HEK293 (cell line): ENCODE results near the gene SLC38A8.
A peak's percentile ranks its signal among the peaks of the same experiment; 100 is the strongest.

Source experiments
- CTCF ChIA-PET: fragments of 350-600 bp; formaldehyde crosslinking; extraction: SDS; loops from one replicate; lab custom pipeline; 2021; ENCODE audit warnings: antibody characterized with exemption; lab: Yijun Ruan, JAX
- POLR2A ChIA-PET: fragments of 300-600 bp; formaldehyde crosslinking; extraction: SDS; loops from one replicate; lab custom pipeline; 2020; ENCODE audit warnings: antibody characterized with exemption, inconsistent platforms; lab: Yijun Ruan, JAX
- H3K27ac ChIP-seq: fragments of 200-500 bp; sonication (Bioruptor generic); 2 replicates; pipeline ENCODE4 v1.5.1; 2014; ENCODE audit warnings: low read depth, low read length, control low read depth, inconsistent platforms; ENCODE audit errors: extremely low read depth
- H3K36me3 ChIP-seq, 2 experiments: fragments of 200-500 bp in 1 of 2; sonication (Bioruptor generic) in 1 of 2; 1 replicate in 1 of 2; 2 replicates in 1 of 2; pipeline ENCODE4 v1.5.1; 2014 to 2017; ENCODE audit warnings: inconsistent platforms in 2 of 2, low read length in 2 of 2; ENCODE audit not compliant: control insufficient read depth in 2 of 2, insufficient read depth in 1 of 2
- H3K4me1 ChIP-seq: fragments of 200-500 bp; sonication (Bioruptor generic); 2 replicates; pipeline ENCODE4 v1.5.1; 2014; ENCODE audit warnings: mild to moderate bottlenecking, low read length, inconsistent platforms; ENCODE audit not compliant: control insufficient read depth, insufficient read depth
- H3K4me3 ChIP-seq: 2 replicates; pipeline ENCODE4 v1.5.1; 2011; ENCODE audit warnings: low read depth, mild to moderate bottlenecking, control low read depth, low read length, moderate library complexity
- H3K9me3 ChIP-seq: fragments of 200-500 bp; sonication (Bioruptor generic); 2 replicates; pipeline ENCODE4 v1.5.1; 2014; ENCODE audit warnings: low read depth, low read length, inconsistent platforms; ENCODE audit not compliant: control insufficient read depth, insufficient read depth
- EGR2 ChIP-seq: fragments of 450-650 bp; formaldehyde crosslinking; IDR thresholded peaks from 2 replicates; pipeline ENCODE4 v1.5.1; 2016; ENCODE audit warnings: low read depth, missing biosample characterization, missing genetic modification characterization
- GLIS1 ChIP-seq: fragments of 450-650 bp; formaldehyde crosslinking; IDR thresholded peaks from 2 replicates; pipeline ENCODE4 v1.5.1; 2016; ENCODE audit warnings: missing biosample characterization, missing genetic modification characterization
- IKZF3 ChIP-seq: fragments of 450-650 bp; IDR thresholded peaks from 2 replicates; pipeline ENCODE4 v1.5.0; 2018; ENCODE audit warnings: missing biosample characterization, mild to moderate bottlenecking, missing genetic modification characterization, moderate library complexity
- MYNN ChIP-seq: fragments of 450-650 bp; formaldehyde crosslinking; IDR thresholded peaks from 2 replicates; pipeline ENCODE4 v1.5.1; 2016; ENCODE audit warnings: missing biosample characterization, missing genetic modification characterization, borderline replicate concordance
- PATZ1 ChIP-seq: fragments of 450-650 bp; formaldehyde crosslinking; IDR thresholded peaks from 2 replicates; pipeline ENCODE4 v1.5.1; 2016; ENCODE audit warnings: missing biosample characterization, missing genetic modification characterization
- REPIN1 ChIP-seq: fragments of 450-650 bp; formaldehyde crosslinking; IDR thresholded peaks from 2 replicates; pipeline ENCODE4 v1.5.1; 2017; ENCODE audit warnings: missing biosample characterization, missing genetic modification characterization, low read depth
- SP7 ChIP-seq: fragments of 450-650 bp; formaldehyde crosslinking; IDR thresholded peaks from 2 replicates; pipeline ENCODE4 v1.5.1; 2016; ENCODE audit warnings: missing biosample characterization, missing genetic modification characterization
- YY2 ChIP-seq: fragments of 450-650 bp; formaldehyde crosslinking; IDR thresholded peaks from 2 replicates; pipeline ENCODE4 v1.5.1; 2016; ENCODE audit warnings: missing biosample characterization, missing genetic modification characterization
- ZBTB17 ChIP-seq: fragments of 450-650 bp; formaldehyde crosslinking; IDR thresholded peaks from 2 replicates; pipeline ENCODE4 v1.5.1; 2016; ENCODE audit warnings: missing biosample characterization, missing genetic modification characterization
- ZBTB8A ChIP-seq: fragments of 450-650 bp; formaldehyde crosslinking; IDR thresholded peaks from 2 replicates; pipeline ENCODE4 v1.5.1; 2016; ENCODE audit warnings: missing biosample characterization, missing genetic modification characterization
- ZFHX2 ChIP-seq: fragments of 450-650 bp; formaldehyde crosslinking; conservative IDR thresholded peaks from 2 replicates; pipeline ENCODE4 v1.5.1; 2016; ENCODE audit warnings: missing biosample characterization, missing genetic modification characterization
- ZNF133 ChIP-seq: fragments of 450-650 bp; formaldehyde crosslinking; IDR thresholded peaks from 2 replicates; pipeline ENCODE4 v1.5.1; 2016; ENCODE audit warnings: missing biosample characterization, missing genetic modification characterization
- ZNF140 ChIP-seq: fragments of 450-650 bp; formaldehyde crosslinking; IDR thresholded peaks from 2 replicates; pipeline ENCODE4 v1.5.1; 2016; ENCODE audit warnings: missing biosample characterization, missing genetic modification characterization
- ZNF157 ChIP-seq: fragments of 450-650 bp; formaldehyde crosslinking; IDR thresholded peaks from 2 replicates; pipeline ENCODE4 v1.5.1; 2016; ENCODE audit warnings: missing biosample characterization, missing genetic modification characterization
- ZNF169 ChIP-seq: fragments of 450-650 bp; formaldehyde crosslinking; IDR thresholded peaks from 2 replicates; pipeline ENCODE4 v1.5.1; 2016; ENCODE audit warnings: missing biosample characterization, missing genetic modification characterization
- ZNF184 ChIP-seq: fragments of 450-650 bp; IDR thresholded peaks from 2 replicates; pipeline ENCODE4 v1.5.1; 2018; ENCODE audit warnings: missing biosample characterization, mild to moderate bottlenecking, missing genetic modification characterization
- ZNF266 ChIP-seq: fragments of 450-650 bp; formaldehyde crosslinking; IDR thresholded peaks from 2 replicates; pipeline ENCODE4 v1.5.1; 2016; ENCODE audit warnings: missing biosample characterization, missing genetic modification characterization, low read depth
- ZNF354C ChIP-seq: fragments of 450-650 bp; formaldehyde crosslinking; IDR thresholded peaks from 2 replicates; pipeline ENCODE4 v1.5.1; 2016; ENCODE audit warnings: missing biosample characterization, missing genetic modification characterization, low read depth, borderline replicate concordance
- ZNF561 ChIP-seq: fragments of 450-650 bp; IDR thresholded peaks from 2 replicates; pipeline ENCODE4 v1.5.1; 2018; ENCODE audit warnings: missing biosample characterization, missing genetic modification characterization, borderline replicate concordance
- ZNF596 ChIP-seq: fragments of 450-650 bp; IDR thresholded peaks from 2 replicates; pipeline ENCODE4 v1.5.0; 2018; ENCODE audit warnings: missing biosample characterization, mild to moderate bottlenecking, missing genetic modification characterization, moderate library complexity
- ZNF629 ChIP-seq: fragments of 450-650 bp; formaldehyde crosslinking; IDR thresholded peaks from 2 replicates; pipeline ENCODE4 v1.5.1; 2017; ENCODE audit warnings: missing biosample characterization, missing genetic modification characterization
- ZNF654 ChIP-seq: fragments of 450-650 bp; formaldehyde crosslinking; IDR thresholded peaks from 2 replicates; pipeline ENCODE4 v1.5.1; 2016; ENCODE audit warnings: low read depth, missing biosample characterization, missing genetic modification characterization
- ZNF747 ChIP-seq: fragments of 450-650 bp; formaldehyde crosslinking; IDR thresholded peaks from 2 replicates; pipeline ENCODE4 v1.5.1; 2016; ENCODE audit warnings: missing biosample characterization, missing genetic modification characterization
- ZSCAN4 ChIP-seq: fragments of 450-650 bp; formaldehyde crosslinking; IDR thresholded peaks from 2 replicates; pipeline ENCODE4 v1.5.1; 2017; ENCODE audit warnings: missing biosample characterization, missing genetic modification characterization
- TF ChIP-seq, protein P1 (sequence below): fragments of 450-650 bp; formaldehyde crosslinking; IDR thresholded peaks from 2 replicates; pipeline ENCODE4 v1.5.1; 2016; ENCODE audit warnings: missing biosample characterization, missing genetic modification characterization
- TF ChIP-seq, protein P2 (sequence below): fragments of 450-650 bp; formaldehyde crosslinking; conservative IDR thresholded peaks from 2 replicates; pipeline ENCODE4 v1.5.1; 2016; ENCODE audit warnings: low read depth, missing biosample characterization, missing genetic modification characterization
- TF ChIP-seq, protein P3 (sequence below): fragments of 450-650 bp; formaldehyde crosslinking; IDR thresholded peaks from 2 replicates; pipeline ENCODE4 v1.5.1; 2016; ENCODE audit warnings: missing biosample characterization, missing genetic modification characterization

The SLC38A8 gene

GRCh38 chr16:84062734-84063640, 20.4 kb upstream of the SLC38A8 start:
- Histone ChIP-seq H3K27ac (no peak overlapping the region), H3K4me1 (no peaks in the 10 kb centered on the region)
- TF ChIP-seq, protein P1, sequence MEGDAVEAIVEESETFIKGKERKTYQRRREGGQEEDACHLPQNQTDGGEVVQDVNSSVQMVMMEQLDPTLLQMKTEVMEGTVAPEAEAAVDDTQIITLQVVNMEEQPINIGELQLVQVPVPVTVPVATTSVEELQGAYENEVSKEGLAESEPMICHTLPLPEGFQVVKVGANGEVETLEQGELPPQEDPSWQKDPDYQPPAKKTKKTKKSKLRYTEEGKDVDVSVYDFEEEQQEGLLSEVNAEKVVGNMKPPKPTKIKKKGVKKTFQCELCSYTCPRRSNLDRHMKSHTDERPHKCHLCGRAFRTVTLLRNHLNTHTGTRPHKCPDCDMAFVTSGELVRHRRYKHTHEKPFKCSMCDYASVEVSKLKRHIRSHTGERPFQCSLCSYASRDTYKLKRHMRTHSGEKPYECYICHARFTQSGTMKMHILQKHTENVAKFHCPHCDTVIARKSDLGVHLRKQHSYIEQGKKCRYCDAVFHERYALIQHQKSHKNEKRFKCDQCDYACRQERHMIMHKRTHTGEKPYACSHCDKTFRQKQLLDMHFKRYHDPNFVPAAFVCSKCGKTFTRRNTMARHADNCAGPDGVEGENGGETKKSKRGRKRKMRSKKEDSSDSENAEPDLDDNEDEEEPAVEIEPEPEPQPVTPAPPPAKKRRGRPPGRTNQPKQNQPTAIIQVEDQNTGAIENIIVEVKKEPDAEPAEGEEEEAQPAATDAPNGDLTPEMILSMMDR (tag by site-specific recombination), result peak; percentile 63
- peak; percentile 47 for TF ChIP-seq EGR2 (tag by site-specific recombination)
- peak; percentile 37; the same call in 1 of the 2 replicates for TF ChIP-seq IKZF3
- TF ChIP-seq ZNF354C (tag by site-specific recombination), result no peak
- TF ChIP-seq, protein P2, sequence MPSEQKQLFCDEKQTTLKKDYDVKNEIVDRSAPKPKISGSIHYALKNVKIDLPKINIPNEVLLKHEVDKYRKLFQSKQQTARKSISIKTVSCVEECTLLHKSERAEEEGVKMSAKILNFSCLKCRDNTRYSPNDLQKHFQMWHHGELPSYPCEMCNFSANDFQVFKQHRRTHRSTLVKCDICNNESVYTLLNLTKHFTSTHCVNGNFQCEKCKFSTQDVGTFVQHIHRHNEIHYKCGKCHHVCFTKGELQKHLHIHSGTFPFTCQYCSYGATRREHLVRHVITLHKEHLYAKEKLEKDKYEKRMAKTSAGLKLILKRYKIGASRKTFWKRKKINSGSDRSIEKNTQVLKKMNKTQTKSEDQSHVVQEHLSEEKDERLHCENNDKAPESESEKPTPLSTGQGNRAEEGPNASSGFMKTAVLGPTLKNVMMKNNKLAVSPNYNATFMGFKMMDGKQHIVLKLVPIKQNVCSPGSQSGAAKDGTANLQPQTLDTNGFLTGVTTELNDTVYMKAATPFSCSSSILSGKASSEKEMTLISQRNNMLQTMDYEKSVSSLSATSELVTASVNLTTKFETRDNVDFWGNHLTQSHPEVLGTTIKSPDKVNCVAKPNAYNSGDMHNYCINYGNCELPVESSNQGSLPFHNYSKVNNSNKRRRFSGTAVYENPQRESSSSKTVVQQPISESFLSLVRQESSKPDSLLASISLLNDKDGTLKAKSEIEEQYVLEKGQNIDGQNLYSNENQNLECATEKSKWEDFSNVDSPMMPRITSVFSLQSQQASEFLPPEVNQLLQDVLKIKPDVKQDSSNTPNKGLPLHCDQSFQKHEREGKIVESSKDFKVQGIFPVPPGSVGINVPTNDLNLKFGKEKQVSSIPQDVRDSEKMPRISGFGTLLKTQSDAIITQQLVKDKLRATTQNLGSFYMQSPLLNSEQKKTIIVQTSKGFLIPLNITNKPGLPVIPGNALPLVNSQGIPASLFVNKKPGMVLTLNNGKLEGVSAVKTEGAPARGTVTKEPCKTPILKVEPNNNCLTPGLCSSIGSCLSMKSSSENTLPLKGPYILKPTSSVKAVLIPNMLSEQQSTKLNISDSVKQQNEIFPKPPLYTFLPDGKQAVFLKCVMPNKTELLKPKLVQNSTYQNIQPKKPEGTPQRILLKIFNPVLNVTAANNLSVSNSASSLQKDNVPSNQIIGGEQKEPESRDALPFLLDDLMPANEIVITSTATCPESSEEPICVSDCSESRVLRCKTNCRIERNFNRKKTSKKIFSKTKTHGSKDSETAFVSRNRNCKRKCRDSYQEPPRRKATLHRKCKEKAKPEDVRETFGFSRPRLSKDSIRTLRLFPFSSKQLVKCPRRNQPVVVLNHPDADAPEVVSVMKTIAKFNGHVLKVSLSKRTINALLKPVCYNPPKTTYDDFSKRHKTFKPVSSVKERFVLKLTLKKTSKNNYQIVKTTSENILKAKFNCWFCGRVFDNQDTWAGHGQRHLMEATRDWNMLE (tag by site-specific recombination), result no peak
- TF ChIP-seq ZBTB8A (tag by site-specific recombination), result no peak
- peak; percentile 51; the same call in 1 of the 2 replicates for TF ChIP-seq PATZ1 (tag by site-specific recombination)
- TF ChIP-seq ZNF266 (tag by site-specific recombination), result no peak
- peak; percentile 30 for TF ChIP-seq ZFHX2 (tag by site-specific recombination)
- no peak for TF ChIP-seq ZNF133 (tag by site-specific recombination)
- no peak for TF ChIP-seq REPIN1 (tag by site-specific recombination)
- TF ChIP-seq ZNF140 (tag by site-specific recombination), result no peak
- no peak for TF ChIP-seq YY2 (tag by site-specific recombination)
- no peak for TF ChIP-seq ZNF629 (tag by site-specific recombination)
- TF ChIP-seq, protein P3, sequence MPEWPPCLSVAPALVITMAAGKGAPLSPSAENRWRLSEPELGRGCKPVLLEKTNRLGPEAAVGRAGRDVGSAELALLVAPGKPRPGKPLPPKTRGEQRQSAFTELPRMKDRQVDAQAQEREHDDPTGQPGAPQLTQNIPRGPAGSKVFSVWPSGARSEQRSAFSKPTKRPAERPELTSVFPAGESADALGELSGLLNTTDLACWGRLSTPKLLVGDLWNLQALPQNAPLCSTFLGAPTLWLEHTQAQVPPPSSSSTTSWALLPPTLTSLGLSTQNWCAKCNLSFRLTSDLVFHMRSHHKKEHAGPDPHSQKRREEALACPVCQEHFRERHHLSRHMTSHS (tag by site-specific recombination), result no peak
- no peak for TF ChIP-seq ZNF169 (tag by site-specific recombination)
- TF ChIP-seq ZNF747 (tag by site-specific recombination), result no peak
- TF ChIP-seq ZNF184 (tag by site-specific recombination), result no peak
- no peak for TF ChIP-seq GLIS1
- TF ChIP-seq ZNF157 (tag by site-specific recombination), result no peak
- no peak for TF ChIP-seq ZNF596 (tag by site-specific recombination)
- 0 out of 2 replicates have a peak, but pooled peaks have one; percentile 36 for TF ChIP-seq ZNF561 (tag by site-specific recombination)
- TF ChIP-seq MYNN (tag by site-specific recombination), result no peak
- TF ChIP-seq ZNF654 (tag by site-specific recombination), result peak; percentile 45
- TF ChIP-seq SP7 (tag by site-specific recombination), result 0 out of 2 replicates have a peak, but pooled peaks have one; percentile 38
- no peak for TF ChIP-seq ZBTB17 (tag by site-specific recombination)
- TF ChIP-seq ZSCAN4 (tag by site-specific recombination), result no peak

More at GRCh38 chr16:84062734-84063640, 20.4 kb upstream of the SLC38A8 start:
- Histone ChIP-seq H3K4me3 (no peak overlapping the region), H3K36me3 (peaks cover 28 to 94% of the 10 kb centered on the region in 2 experiments), H3K9me3 (no peaks in the 10 kb centered on the region)
- CTCF ChIA-PET, result interaction anchor here (0.6 to 8.0 kb wide), 27 partner anchors 12 to 657 kb away, joined by 3 to 174 read pairs (median 4); partner anchors contain the start of genes NECAB2, OSGIN1 and TAF1C
- POLR2A ChIA-PET, result no interaction called here
